ENCODE data around the gene C9orf57.

- no peak for TF ChIP-seq CTCF (IDR thresholded peaks at IDR 0.05; ENCODE audit: low read depth, low read length, poor library complexity, severe bottlenecking)
- TF ChIP-seq EZH2phosphoT487 (IDR thresholded peaks at IDR 0.05; ENCODE audit: borderline replicate concordance, low read length) = no peak
These were observed 37.6 kb downstream of the C9orf57 start for GRCh38 chr9:72022841-72023240.

Measured in DOHH2 (cell line).